ENCODE data around the gene GLT1D1.

GLT1D1 gene

DNA sequence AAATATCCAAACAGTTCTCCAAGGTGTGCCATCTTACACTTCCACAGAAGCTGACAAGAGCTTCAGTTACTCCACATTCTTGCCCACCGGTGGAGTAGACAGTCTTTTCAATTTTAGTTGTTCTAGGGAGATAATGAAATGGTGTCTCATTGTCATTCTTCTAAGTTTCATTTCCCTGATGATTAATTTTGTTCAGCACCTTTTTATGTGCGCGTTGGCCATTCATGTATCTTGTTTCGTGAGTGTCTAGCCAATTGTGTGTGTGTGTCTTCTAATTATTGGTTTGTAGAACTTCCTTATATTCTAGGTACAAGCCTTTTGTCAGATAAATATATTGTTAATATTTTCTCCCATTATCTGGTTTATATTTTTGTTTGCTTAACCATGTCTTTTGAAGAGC lies 63.1 kb downstream of the GLT1D1 start:
- no peak for DNase-seq

DNA sequence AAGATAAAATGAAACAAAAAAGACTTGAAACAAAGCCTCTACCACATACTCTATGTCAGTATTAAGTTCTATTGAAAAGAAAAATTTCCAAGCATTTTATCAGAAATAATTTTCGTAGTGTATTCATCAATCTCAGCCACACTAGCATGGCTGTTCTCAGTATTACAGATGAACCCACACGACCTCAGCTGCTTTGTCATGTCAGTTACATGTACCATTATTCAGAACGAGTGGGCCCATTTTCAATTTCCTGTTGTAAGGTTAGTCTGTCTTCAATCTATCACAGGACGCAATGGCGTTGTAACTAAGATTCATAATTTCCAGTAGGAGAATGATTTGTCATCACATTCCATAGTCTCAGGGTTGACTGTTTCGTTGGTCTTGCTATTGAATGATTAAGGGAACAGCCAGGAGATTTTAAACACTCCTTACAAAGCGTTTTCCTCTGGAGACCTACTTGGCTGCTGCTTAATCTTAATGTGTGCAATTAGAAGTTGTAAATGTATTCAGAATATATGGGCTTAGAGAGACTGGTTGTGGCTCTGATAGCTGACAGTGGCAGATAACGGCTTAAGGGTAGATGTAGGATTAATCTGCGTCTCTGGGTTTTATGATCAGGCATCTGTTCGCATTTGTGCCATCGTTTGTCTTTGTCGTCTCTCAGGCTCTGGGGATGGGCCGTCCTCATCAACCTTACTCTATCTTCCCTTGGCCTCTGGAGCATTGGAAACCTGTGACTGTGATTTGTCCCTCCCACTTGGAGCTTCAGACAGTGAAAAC lies 65.4 kb downstream of the GLT1D1 start:
- no peak for DNase-seq

- no peak for DNase-seq
Measured at GRCh38 chr12:128920468-128920867, 67.2 kb downstream of the GLT1D1 start.

- no peak for DNase-seq
Measured at GRCh38 chr12:128928361-128928760, 75.1 kb downstream of the GLT1D1 start.

- no peak for DNase-seq
Measured at GRCh38 chr12:128929057-128929456, 75.8 kb downstream of the GLT1D1 start.

GRCh38 chr12:128930606-128931005 lies 77.3 kb downstream of the GLT1D1 start:
- DNase-seq, result no peak

DNA sequence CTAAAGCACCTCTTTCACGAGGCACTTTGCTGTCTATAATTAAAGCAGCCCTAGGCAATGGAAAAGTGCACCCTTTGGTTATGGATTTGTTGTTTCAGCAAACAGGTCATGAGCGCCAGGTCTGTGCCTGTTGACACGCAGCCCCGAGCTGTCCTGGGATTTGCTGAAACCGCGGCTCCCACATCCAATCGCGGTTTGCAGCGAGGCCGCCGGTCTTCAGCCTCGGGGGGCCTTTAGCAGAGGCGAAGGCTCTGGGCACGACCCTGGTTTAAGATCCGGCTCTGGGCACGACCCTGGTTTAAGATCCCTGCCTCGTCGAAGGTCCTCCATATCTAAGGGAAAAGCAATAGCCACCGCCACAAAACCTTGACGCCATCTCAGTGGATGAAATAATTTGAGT lies 79.2 kb downstream of the GLT1D1 start:
- DNase-seq, result no peak

- no peak for DNase-seq
Measured at GRCh38 chr12:128933039-128933438, 79.8 kb downstream of the GLT1D1 start.

- DNase-seq, result no peak
Measured at GRCh38 chr12:128933926-128934325, 80.6 kb downstream of the GLT1D1 start.

- no peak for DNase-seq
Measured at GRCh38 chr12:128938886-128939285, 85.6 kb downstream of the GLT1D1 start.

GRCh38 chr12:128940090-128940888 lies 87.0 kb downstream of the GLT1D1 start:
- DNase-seq, result no peak

- no peak for DNase-seq
Measured at GRCh38 chr12:128940974-128941373, 87.7 kb downstream of the GLT1D1 start.

DNA sequence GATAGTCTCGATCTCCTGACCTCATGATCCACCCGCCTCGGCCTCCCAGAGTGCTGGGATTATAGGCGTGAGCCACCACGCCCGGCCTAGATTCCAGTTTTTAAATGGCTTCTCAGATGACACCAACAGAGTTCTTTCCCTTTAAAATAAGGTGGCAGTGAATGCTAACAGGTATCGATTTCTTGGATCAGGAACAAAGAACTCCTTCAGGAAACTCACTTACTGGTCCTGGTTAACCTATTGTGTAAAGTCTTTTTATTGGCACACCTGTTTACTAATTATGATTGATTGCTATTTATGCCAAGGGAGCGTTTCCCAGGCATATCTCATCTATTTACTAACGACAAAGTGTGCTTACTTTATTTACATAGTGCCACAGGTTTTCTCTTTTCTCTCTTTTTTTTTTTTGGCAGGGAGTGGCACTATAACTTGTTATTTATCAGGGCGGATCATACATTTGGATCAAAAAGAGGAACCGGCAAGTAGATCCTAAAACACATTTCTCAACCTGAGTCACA lies 89.7 kb downstream of the GLT1D1 start:
- no peak for DNase-seq

GRCh38 chr12:128944956-128945355 lies 91.7 kb downstream of the GLT1D1 start:
- no peak for DNase-seq

GRCh38 chr12:128947209-128947608 lies 93.9 kb downstream of the GLT1D1 start:
- no peak for DNase-seq

DNA sequence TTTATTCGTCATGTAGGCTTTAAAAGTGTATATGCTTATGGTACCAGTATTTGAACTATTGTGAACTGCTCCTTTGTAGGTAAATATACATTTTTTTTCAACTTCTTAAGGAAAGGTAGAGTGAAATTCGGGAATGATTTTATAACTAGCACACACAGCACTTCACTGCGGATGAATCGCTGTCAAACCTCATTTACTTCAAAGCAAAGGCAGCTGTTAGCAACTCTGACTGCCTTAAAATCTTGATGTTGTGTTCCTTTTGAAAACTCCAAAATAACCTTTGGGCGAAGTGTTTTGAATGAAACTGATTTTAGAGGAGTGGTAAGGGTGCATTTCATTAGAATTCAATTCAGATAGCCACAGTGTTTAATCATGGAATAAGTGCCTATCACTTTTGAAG lies 95.8 kb downstream of the GLT1D1 start:
- no peak for DNase-seq

DNA sequence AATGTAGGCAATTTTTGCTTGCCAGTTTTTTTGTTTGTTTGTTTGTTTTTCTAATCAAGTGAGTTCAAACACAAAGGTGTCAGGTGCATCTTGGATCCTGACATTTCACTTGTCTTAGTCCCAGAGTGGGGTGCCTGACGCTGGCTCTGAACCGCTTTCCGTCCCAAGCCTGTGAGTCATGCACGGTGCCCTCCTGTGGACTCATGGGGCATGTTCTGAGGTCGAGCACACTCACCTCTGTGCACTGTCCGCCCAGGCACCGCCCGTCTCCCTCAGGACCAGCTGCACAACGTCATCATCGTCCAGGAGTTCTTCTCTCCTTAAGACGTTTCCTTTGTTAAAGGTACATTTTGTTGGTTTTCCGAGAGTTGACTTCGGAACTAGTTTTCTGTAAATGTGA lies 98.2 kb downstream of the GLT1D1 start:
- DNase-seq, result no peak

DNA sequence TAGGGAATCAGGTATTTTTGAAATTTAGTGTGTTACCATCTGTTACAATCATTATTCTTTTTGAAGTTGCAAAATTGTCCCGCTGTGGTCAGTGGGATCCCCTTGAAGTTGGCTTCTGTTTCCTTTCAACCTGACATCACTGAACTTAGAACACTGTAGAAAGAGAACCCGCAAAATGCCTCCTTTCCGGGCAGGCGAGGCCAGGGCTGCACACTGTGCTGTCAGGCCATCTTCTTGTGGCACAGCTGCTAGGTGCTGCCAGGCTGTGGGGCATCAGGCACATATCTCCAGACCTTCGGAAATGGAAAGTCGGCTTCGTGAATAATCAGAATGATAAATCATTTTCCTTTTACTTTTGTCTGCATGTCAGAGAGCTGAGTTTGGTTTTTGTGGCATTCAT lies 103.5 kb downstream of the GLT1D1 start:
- DNase-seq, result no peak

DNA sequence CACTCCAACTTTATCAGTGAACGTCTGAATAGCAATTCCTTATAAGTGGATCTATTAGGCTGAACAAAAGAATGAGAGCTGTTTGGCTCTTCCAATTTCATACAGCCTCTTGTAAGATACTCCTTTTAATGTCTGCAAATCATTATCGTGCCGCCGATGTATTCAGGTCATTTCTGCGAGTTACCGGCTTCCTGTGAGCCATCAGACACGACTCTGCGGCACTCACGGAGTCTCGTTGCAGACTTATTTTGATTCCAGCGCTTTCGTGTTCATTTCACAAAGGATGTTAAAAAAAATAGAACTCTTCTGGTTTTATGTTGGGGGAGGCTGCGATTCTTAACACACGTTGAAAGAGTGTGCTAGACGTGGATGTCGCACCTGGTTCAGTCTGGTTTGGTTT lies 106.6 kb downstream of the GLT1D1 start:
- DNase-seq, result no peak

GRCh38 chr12:128961308-128961902 lies 108.1 kb downstream of the GLT1D1 start:
- no peak for DNase-seq

DNA sequence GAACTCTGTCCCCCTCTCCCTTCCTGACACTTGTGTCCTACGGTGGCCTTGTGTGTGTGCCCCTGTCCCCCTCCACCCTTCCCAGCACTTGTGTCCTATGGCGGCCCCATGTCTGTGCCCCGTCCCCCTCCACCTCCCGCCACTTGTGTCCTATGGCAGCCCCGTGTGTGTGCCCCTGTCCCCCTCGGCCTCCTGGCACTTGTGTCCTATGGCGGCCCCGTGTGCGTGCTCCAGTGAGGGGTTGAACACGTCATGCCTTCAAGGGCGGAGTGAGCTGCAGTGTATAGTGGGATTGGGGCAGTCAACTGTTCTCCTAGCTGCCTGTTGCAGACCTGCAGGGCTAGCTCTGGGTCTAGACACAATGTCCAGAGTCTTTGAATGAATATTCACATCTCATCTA lies 108.7 kb downstream of the GLT1D1 start:
- no peak for DNase-seq

DNA sequence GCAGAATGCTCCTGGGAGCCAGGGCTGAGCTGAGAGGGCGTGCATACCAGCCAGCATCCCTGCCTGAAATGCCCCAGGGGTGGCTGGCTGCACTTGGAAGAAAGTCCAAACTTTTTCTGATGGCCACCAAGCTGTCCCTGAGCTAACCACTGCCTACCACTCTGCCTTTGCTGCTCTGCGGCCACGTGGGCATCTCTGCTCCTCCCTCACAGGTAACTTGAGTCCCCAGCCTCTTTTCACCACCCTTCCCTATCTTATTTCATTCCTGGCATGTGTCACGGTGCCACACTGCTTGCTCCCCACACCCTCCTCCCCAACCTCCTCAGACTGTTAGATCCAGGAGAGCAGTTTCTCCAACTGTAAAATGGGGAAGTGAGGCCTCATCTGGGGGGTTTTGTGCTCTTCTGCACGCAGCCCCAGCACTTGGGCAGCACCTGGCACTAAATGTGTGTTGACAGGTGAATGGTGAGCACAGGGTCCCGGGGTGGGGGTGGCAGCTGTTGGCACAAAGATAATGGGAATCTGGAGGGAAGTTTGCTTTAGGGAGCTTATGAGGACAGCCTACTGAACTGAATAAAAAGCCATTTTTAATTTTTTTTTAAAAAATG lies 113.0 kb downstream of the GLT1D1 start:
- no peak for DNase-seq

DNA sequence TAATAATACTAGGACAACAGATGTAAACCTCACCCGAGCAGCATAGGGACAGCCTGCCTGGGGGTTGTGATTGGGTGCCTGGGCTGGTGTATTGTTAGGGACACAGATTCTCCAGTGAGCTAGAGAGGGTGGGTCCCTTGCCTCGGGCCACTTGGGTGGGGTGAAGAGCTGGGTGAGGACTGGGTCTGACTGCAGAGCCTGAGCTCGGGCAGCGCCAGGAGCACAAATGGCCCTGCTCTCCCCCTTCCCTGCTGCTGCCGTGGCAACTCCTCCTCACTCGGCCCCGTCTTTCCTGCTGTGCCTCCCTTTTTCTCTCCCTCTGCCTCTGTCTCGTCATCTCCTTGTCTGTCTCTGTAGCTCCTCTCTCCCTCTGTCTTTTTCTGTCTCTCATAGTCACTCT lies 115.4 kb downstream of the GLT1D1 start:
- DNase-seq, result no peak

Data from activated T-cell treated with anti-CD3 and anti-CD28 coated beads, Interleukin-2, amount 50 U/mL, for 48 hours (primary cell).